NOMO-1 treated with DMSO at 0.1 percent for 48 hours (cell line): Measurements from ENCODE around the gene SNX32.

ENCODE experiments used
- DNase-seq: peaks from one replicate; lab custom pipeline; 2025; ENCODE audit not compliant: unreplicated experiment; lab: John Stamatoyannopoulos, UW

The SNX32 gene

DNA sequence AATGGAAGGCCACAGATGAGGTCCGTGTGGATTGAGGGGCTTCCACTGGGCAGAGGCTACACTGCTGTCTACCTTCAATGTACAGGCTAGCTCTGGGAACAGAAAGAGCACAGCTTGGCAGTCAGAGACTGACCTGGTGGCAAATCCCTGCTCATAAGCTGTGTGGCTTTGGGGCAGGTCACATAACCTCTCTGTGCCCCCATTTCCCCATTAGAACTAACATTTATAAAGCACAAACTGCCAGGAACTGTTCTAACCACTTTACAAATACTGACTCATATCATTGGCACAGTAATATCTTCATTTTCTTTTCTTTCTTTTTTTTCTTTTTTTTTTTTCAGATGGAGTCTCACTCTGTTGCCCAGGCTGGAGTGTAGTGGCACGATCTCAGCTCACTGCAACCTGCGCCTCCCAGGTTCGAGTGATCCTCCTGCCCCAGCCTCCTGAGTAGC, 63.3 kb downstream of the SNX32 start:
- DNase-seq = no peak

DNA sequence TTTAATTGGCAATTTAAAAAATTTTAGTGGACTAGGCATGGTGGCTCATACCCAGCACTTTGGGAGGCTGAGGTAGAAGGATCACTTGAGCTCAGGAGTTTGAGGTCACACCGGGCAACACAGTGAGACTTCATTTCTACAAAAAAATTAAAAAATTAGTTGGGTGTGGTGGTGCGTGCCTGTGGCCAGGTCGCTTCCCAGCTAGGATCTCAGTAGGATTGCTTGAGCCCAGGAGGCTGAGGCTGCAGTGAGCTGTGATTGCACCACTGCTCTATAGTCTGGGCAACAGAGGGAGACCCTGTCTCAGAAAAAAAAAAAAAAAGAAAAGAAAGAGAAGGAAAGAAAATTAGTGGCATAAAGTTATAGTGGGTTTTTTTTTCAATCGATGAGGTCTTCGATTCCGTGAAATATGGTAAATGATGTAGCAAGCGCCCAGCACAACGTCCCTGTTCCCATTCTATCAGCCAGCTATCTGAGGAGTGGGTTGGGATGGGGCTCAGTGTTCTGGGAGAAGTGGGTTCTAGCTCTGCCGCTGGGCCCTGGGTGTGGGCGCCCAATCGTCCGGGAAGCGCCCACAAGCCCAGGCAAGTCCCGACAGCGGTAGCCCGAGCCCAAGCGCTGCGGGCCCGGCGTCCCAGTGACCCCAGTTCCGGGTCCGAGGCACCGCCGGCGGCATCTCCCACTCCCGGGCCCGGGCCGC, 65.0 kb downstream of the SNX32 start:
- no peak for DNase-seq

DNA sequence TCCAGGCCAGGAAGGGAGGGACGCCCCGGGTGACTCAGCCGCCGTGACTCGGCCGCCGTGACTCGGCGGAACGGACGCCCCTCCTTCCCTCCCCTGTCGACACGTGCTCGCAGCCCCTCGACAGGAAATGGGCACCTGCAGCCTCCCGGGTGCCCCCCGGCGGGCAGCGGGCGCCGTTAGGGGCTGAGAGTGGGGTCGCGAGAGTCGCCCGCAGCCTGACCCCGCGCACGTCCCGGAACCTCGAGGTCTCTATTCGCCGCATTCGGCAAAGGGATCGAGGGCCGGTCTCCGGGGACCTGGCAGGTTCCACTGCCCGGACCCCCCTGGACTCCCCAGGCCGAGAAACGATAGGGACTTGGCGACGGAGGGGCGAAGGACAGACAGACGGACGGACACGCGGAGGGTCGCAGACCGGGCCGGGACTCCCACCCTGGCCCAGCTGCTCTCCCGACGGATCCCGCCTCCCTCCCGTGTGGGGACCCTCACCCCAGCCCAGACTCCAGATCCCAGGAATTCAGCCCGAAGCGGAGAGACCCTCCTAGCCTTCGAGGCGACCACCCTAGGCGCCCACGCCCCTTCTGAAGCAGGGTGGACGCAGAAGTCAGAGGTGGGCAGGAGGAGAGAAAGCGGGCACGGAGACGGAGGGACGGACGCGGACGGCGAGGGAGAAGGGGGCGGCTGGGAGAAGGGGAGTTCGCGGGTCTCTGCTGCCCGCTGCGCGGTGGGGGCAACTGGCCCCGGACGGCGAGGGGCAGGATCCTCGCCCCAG, 65.8 kb downstream of the SNX32 start:
- peak; percentile 46 for DNase-seq

DNA sequence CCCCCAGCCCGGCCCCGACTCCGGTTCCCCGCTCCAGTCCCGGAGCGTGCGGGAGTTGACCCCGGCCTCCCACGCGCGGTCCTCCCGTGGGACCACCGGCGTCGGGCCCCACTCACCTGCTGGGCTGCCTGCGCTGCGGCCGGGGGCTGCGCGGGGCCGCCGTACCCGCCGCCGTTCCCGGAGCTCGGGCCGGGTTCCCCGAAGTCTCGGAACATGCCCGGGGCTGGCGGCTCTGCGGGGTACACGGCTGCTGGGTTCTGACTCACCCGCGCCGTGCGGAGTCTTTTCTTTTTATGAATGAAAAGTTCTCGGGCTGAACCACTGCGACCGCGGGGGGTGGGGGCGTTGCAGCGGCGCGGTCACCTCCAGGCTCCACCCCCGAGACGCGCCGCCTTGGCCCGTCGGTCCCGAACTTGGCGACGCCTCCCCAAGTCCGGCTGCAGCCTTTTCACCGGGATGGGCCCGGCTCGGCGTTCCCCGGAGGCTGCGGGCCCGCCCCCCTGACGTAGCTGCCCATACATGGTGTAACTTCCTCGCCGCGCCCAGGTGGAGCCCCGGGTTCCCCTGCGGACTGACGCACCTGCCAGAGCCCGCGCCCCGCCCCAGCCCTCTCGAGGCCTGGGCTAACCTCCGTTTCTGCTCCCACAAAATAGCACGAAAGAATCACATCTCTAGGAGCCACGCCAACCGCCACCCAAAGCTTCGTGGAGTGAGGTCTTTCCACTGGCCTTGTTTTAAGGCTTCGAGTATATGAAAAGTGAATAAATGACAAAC, 66.5 kb downstream of the SNX32 start, which contains the start of gene FOSL1:
FOSL1 (minus strand) TSS at position 264 of the 774 bp plus-strand sequence; CDS start at position 215, 49 bp downstream.
- DNase-seq = peak; percentile 82

DNA sequence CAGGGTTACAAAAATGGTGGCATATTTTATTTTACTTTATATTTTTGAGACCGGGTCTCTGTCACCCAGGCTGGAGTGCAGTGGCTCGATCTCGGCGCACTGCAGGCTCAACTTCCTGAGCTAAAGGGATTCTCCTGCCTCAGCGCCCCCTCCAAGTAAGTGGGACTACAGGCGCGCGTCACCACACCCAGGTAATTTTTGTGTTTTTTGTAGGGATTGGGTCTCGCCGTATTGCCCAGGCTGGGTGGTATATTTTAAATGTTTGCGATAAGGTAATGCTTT, 67.1 kb downstream of the SNX32 start:
- no peak for DNase-seq

DNA sequence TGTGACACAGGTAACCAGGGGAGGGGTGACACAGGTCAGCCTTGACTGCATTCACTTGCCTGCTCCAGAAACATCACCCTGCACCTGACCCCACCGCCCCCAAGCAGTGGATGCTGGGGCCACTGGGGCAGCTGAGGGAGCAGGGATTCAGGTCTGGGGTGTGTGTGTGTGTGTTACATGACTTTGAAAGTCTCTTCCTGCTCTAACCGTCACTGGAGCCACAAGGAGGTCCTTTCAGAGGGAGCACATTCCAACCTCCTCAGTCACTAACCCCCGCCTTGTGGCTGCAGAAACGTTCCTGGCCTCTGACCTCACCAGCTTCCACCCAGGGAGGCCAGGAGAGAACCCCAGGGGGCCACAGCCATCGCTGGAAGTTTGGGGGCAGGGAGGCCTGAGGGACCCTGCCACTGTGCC, 69.3 kb downstream of the SNX32 start:
- DNase-seq = no peak
